ENCODE measurements around the gene MAP3K6. TPM values are rescaled to one million over a fixed set of nuclear protein-coding genes. Genes with fewer than 3 reads are reported as not detected.

Gene MAP3K6
- total RNA-seq, 4 donors from 2014 or later: 82.2 to 122 (median 101) TPM

DNA sequence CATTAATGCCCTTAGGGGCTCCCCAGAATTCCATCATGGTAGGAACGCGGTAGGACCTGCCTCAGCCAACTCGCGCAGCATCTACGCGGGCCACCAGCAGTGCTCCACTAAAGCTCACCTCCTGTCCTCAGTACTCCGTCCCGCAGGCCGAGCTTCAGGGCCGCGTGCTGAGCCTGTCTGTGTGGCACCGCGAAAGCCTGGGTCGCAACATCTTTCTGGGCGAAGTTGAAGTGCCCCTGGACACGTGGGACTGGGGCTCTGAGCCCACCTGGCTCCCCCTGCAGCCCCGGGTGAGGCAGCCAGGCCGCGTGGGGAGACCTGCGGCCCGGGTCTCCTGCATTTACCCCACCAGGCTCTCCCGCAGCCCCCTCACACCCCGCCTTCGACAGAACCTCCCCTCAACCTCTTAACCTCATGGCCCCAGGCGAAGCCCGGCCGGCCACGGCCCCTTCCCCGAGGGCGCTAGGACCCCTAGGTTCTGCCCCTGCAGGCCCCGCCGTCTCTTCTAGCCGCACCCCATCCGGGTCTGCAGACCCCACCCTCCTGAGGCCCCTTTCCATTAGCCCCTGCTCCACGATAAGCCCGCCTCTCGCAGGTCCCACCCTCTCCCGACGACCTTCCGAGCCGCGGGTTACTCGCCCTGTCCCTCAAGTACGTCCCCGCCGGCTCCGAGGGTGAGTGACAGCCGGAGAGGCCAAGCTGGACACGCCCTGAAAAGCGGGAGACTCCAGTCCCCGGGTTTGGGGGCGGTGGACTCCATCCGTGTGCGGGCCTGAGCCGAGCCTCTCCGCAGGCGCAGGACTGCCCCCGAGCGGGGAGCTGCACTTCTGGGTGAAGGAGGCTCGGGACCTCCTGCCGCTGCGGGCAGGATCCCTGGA, 15.9 kb downstream of the MAP3K6 start:
- WGBS, 2 donors: 29 to 35% methylated on average over 39 to 51 of the region's 62 CpGs
- no peak for TF ChIP-seq POLR2A (IDR thresholded peaks at IDR 0.05)
- TF ChIP-seq CTCF (IDR thresholded peaks at IDR 0.05): peak in 1 of 5 experiments; percentile 2
- TF ChIP-seq EP300 (IDR thresholded peaks at IDR 0.05): peak in 1 of 2 donors; percentile 15
- Histone ChIP-seq H3K36me3 (peaks cover 0 to 32% (median 0%) of the 10 kb centered on the region in 3 donors), H3K4me1 (peaks cover 0 to 29% (median 24%) of the 10 kb centered on the region in 4 donors), H3K27ac (peak overlapping the region in 3 of 4 donors; percentile 26 to 69 (median 64)), H3K9me3 (no peaks in the 10 kb centered on the region), H3K4me3 (peak overlapping the region in 3 of 4 donors; percentile 26 to 54 (median 44)), H3K27me3 (peaks cover 0 to 19% of the 10 kb centered on the region in 2 donors)
- DNase-seq (ENCODE audit: low spot score in 2 of 2): no peak

DNA sequence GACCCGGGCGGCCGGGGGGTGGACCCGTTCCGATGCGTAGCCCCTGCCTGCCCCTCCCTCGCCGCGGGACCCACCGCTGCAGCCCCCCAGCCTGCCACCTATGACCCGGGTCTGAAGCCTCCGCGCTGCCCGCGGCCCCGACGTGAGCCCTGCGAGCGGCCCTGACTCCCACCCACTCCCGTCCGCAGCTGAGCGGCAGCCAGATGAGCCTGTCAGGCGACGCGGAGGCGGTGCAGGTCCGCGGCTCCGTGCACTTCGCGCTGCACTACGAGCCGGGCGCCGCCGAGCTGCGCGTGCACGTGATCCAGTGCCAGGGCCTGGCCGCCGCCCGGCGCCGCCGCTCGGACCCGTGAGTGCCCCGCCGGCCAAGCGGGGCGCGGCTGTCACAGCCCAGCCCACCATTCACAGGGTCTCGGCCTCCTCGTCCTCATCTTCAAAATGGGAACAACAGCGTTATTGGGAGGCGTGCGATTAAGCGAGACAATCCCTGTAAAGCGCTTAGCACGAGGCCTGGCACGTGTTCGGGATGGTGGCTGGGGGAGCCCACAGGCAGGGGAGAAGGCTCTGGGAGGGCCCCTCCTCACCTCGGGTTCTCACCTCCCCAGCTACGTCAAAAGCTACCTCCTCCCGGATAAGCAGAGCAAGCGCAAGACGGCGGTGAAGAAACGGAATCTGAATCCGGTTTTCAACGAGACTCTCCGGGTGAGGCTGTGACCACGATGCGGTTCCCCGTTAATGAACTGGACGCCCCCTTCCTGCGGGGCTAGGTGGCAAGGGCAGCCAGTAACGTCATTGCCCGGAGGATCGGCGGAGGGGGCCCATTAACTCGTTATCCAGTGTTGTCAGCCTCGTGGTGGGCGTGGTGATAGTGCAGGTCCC, 16.7 kb downstream of the MAP3K6 start:
- peaks cover 0 to 29% (median 24%) of the 10 kb centered on the region in 4 donors for H3K4me1 ChIP-seq

DNA sequence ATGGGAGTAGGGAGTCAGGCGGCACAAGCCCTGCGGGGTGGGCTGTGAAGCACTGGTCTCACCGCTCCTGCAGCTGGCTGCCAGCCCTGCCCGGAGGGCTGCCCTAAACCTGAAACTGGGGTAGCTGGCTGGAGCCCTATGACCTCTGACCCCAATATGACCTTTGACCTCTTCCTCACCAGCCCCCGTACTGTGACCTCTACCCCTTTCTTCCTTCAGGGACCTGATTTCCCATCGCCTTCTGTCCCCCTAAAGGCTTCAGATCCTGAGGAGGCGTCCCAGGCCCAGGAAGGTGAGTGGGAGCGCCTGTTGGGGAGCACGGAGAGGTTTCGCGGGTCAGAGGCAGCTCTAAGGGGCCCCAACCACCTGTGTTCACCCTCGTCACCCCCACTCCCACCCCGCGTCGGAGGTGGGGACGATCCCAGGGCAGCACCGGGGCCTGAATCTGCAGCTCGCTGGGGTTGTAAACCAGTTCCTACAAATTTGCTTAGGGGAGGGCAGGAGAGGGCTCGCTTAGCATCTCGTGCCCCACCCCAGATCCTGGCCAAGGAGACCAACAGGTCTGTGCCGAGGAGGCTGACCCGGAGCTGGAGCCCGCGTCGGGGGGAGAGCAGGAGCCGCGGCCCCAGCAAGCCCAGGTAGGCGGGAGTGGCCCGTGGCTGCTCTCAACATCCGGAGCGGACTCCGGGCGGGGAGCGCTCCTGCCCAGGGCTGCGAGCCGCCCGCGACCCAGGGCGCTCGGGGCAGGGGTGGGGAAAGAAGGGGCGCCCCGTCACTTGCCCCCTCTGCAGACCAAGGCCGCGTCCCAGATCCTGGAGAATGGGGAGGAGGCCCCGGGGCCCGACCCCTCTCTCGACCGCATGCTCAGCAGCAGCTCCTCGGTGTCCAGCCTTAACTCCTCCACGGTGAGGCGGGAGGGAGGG, 17.6 kb downstream of the MAP3K6 start:
- no peaks in the 10 kb centered on the region for H3K9me3 ChIP-seq
- 23% methylated on average over 36 to 39 of the region's 51 CpGs for WGBS, 2 donors
- peaks cover 0 to 29% (median 24%) of the 10 kb centered on the region in 4 donors for H3K4me1 ChIP-seq
- H3K27ac ChIP-seq: peak overlapping the region in 1 of 4 donors; percentile 19
- TF ChIP-seq CTCF (IDR thresholded peaks at IDR 0.05) (no peak), POLR2A (IDR thresholded peaks at IDR 0.05) (no peak), EP300 (IDR thresholded peaks at IDR 0.05) (no peak)
- peaks cover 0 to 14% (median 0%) of the 10 kb centered on the region in 3 donors for H3K36me3 ChIP-seq
- no peak for DNase-seq (ENCODE audit: low spot score in 2 of 2)
- H3K27me3 ChIP-seq: peaks cover 0 to 19% of the 10 kb centered on the region in 2 donors
- H3K4me3 ChIP-seq: peak overlapping the region; percentile 15 to 54 (median 35)

More for the DNA sequence above, 16.7 kb downstream of the MAP3K6 start:
- H3K9me3 ChIP-seq: no peaks in the 10 kb centered on the region
- peak overlapping the region; percentile 15 to 54 (median 35) for H3K4me3 ChIP-seq
- DNase-seq (ENCODE audit: low spot score in 2 of 2): no peak
- WGBS, 2 donors: 5 to 18% methylated on average over 10 to 61 of the region's 84 CpGs
- peak overlapping the region in 1 of 4 donors; percentile 19 for H3K27ac ChIP-seq
- H3K27me3 ChIP-seq: peaks cover 0 to 19% of the 10 kb centered on the region in 2 donors
- TF ChIP-seq CTCF (IDR thresholded peaks at IDR 0.05) (peak in 2 of 5 experiments; percentile 6 to 24), POLR2A (IDR thresholded peaks at IDR 0.05) (no peak)
- peaks cover 0 to 23% (median 0%) of the 10 kb centered on the region in 3 donors for H3K36me3 ChIP-seq

- Histone ChIP-seq H3K4me3 (no peak overlapping the region), H3K9me3 (no peaks in the 10 kb centered on the region), H3K27ac (no peak overlapping the region), H3K27me3 (peaks cover 0 to 19% of the 10 kb centered on the region in 2 donors), H3K4me1 (peaks cover 0 to 31% (median 24%) of the 10 kb centered on the region in 4 donors), H3K36me3 (no peaks in the 10 kb centered on the region)
- no peak for DNase-seq (ENCODE audit: low spot score in 2 of 2)
- WGBS, 2 donors: 69 to 85% methylated on average over 12 to 13 of the region's 14 CpGs
- TF ChIP-seq POLR2A (IDR thresholded peaks at IDR 0.05) (no peak), EP300 (IDR thresholded peaks at IDR 0.05) (no peak), CTCF (IDR thresholded peaks at IDR 0.05) (no peak)
These were observed 19.7 kb downstream of the MAP3K6 start for GRCh38 chr1:27346991-27347624.
